Left colon (tissue), 2 donors: ENCODE results near the gene HECTD1. TPM values are rescaled to one million over a fixed set of nuclear protein-coding genes. Genes with fewer than 3 reads are reported as not detected.
"Not testable (repeated sequence)": the region's sequence is repeated elsewhere in the genome, so short reads cannot be mapped to it uniquely, and the experiment has no call there.

Source experiments
- ATAC-seq: fragments of 200-7000 bp; cut with Tn5 transposase; one replicate; pipeline ENCODE4 v1.9.1; 2020; ENCODE audit warnings: mild to moderate bottlenecking, moderate library complexity
- DNase-seq, 2 donors: peaks; one replicate each; pipeline ENCODE4 v3.0.0-alpha.2; 2020
- intact Hi-C, 2 donors: fragments of 100-400 bp; cut with DNase I in 1 of 2; cut with micrococcal nuclease in 1 of 2; formaldehyde crosslinking; loops; one replicate each; pipeline versions ENCODE4 v1.11.2 to v1.14.0; 2022; cut with DNase I, micrococcal nuclease
- total RNA-seq, 2 donors: library from RNA; stranded (reverse); fragmentation: NEBNext Ultra II Directional; extraction: Animal tissue kit (Norgen Biotek cat#: 25700); gene quantifications; one replicate each; pipeline ENCODE4 v1.2.1, GENCODE V29; 2021
- donor health status: DM: no; HTN: no; CAD: no.
- donor health status: DM: yes; HTN: yes; CAD: no.

HECTD1 gene
- total RNA-seq, 2 donors from 2014 or later: 129 to 142 TPM

- DNase-seq (no peak), ATAC-seq (no peak)
- intact Hi-C loops: no loop called here
These were observed 82.4 kb downstream of the HECTD1 start for GRCh38 chr14:31125231-31125630.

- intact Hi-C loops: no loop called here
These were observed 83.4 kb downstream of the HECTD1 start for GRCh38 chr14:31124197-31124596.

GRCh38 chr14:31122921-31123320 lies 84.7 kb downstream of the HECTD1 start:
- DNase-seq: no peak
- intact Hi-C loops: no loop called here
- ATAC-seq: no peak

More at GRCh38 chr14:31124197-31124596, 83.4 kb downstream of the HECTD1 start:
- no peak for DNase-seq
- no peak for ATAC-seq

- intact Hi-C loops: no loop called here
- no peak for ATAC-seq
- no peak for DNase-seq
These were observed 85.4 kb downstream of the HECTD1 start for GRCh38 chr14:31122098-31122611.

GRCh38 chr14:31118892-31119291 lies 88.7 kb downstream of the HECTD1 start:
- intact Hi-C loops: no loop called here
- no peak for DNase-seq
- ATAC-seq: no peak

GRCh38 chr14:31113794-31114193 lies 93.8 kb downstream of the HECTD1 start:
- DNase-seq: no peak
- intact Hi-C loops: no loop called here
- no peak for ATAC-seq

GRCh38 chr14:31110872-31111271 lies 96.7 kb downstream of the HECTD1 start:
- DNase-seq (no peak), ATAC-seq (no peak)
- intact Hi-C loops: no loop called here

- intact Hi-C loops: no loop called here
- ATAC-seq (no peak), DNase-seq (no peak)
These were observed 98.3 kb downstream of the HECTD1 start for GRCh38 chr14:31109257-31109656.

- intact Hi-C loops: no loop called here
- DNase-seq: no peak
- ATAC-seq: no peak
These were observed 100.8 kb downstream of the HECTD1 start for GRCh38 chr14:31106768-31107167.

GRCh38 chr14:31097081-31097480 lies 110.5 kb downstream of the HECTD1 start:
- intact Hi-C loops: no loop called here
- DNase-seq: no peak
- no peak for ATAC-seq

- intact Hi-C loops: no loop called here
- ATAC-seq: no peak
- no peak for DNase-seq
These were observed 111.3 kb downstream of the HECTD1 start for GRCh38 chr14:31096255-31096654.

GRCh38 chr14:31095817-31096216 lies 111.8 kb downstream of the HECTD1 start:
- ATAC-seq, intact Hi-C loops, DNase-seq: not testable (repeated sequence)

- ATAC-seq, DNase-seq, intact Hi-C loops: not testable (repeated sequence)
These were observed 113.4 kb downstream of the HECTD1 start for GRCh38 chr14:31093884-31094839.

- ATAC-seq (no peak), DNase-seq (no peak)
- intact Hi-C loops: no loop called here
These were observed 115.4 kb downstream of the HECTD1 start for GRCh38 chr14:31092160-31092708.

GRCh38 chr14:31090883-31091764 lies 116.5 kb downstream of the HECTD1 start:
- intact Hi-C loops: no loop called here
- ATAC-seq (peak; percentile 90), DNase-seq (peak in 1 of 2 donors; percentile 39)

- peak; percentile 30 for ATAC-seq
- intact Hi-C loops: not testable (repeated sequence)
- DNase-seq: peak in 1 of 2 donors; percentile 52
These were observed 121.1 kb downstream of the HECTD1 start for GRCh38 chr14:31086466-31086865.

- intact Hi-C loops: no loop called here
- no peak for DNase-seq
- no peak for ATAC-seq
These were observed 122.6 kb downstream of the HECTD1 start for GRCh38 chr14:31085027-31085426.

GRCh38 chr14:31084385-31084784 lies 123.2 kb downstream of the HECTD1 start:
- ATAC-seq: no peak
- no peak for DNase-seq
- intact Hi-C loops: loop anchor here in 1 of 2 donors (5.0 kb wide), 1 partner anchor 102 kb away; no protein-coding TSS in a partner anchor

- intact Hi-C loops: loop anchor here in 1 of 2 donors (5.0 kb wide), 1 partner anchor 101 kb away; no protein-coding TSS in a partner anchor
- ATAC-seq (no peak), DNase-seq (no peak)
These were observed 123.8 kb downstream of the HECTD1 start for GRCh38 chr14:31083781-31084180.
